HUES48 (cell line): ENCODE data around the gene PDZRN4.
"Not testable (repeated sequence)": the region's sequence is repeated elsewhere in the genome, so short reads cannot be mapped to it uniquely, and the experiment has no call there.

ENCODE experiments used
- H3K27ac ChIP-seq: one replicate; pipeline ENCODE4 v1.7.0; 2013; ENCODE audit warnings: low read depth, low read length, inconsistent platforms
- H3K27me3 ChIP-seq: 2 replicates; pipeline ENCODE4 v1.6.1; 2013; ENCODE audit warnings: mild to moderate bottlenecking, low read length; ENCODE audit not compliant: control insufficient read depth, insufficient read depth
- H3K36me3 ChIP-seq: 2 replicates; pipeline ENCODE4 v1.6.1; 2013; ENCODE audit warnings: low read length; ENCODE audit not compliant: control insufficient read depth, insufficient read depth
- H3K4me1 ChIP-seq: 2 replicates; pipeline ENCODE4 v1.6.1; 2013; ENCODE audit warnings: mild to moderate bottlenecking, low read length; ENCODE audit not compliant: control insufficient read depth, insufficient read depth
- H3K4me3 ChIP-seq: 2 replicates; pipeline ENCODE4 v1.5.1; 2013; ENCODE audit warnings: mild to moderate bottlenecking, low read depth, low read length
- H3K9ac ChIP-seq: 2 replicates; pipeline ENCODE4 v1.6.1; 2013; ENCODE audit warnings: mild to moderate bottlenecking, low read depth, low read length, moderate library complexity
- H3K9me3 ChIP-seq: 2 replicates; pipeline ENCODE4 v1.6.1; 2013; ENCODE audit warnings: low read length; ENCODE audit not compliant: control insufficient read depth, insufficient read depth

PDZRN4 gene

GRCh38 chr12:41188058-41188840 lies at the start of gene PDZRN4:
PDZRN4 (plus strand) TSS chr12:41188320.
- no peak within 1 kb of the TSS for H3K9ac ChIP-seq
- H3K27ac ChIP-seq = no peak within 1 kb of the TSS
- peaks cover 4% of the 10 kb centered on the region; the same call in 1 of the 2 replicates for H3K4me1 ChIP-seq
- H3K9me3 ChIP-seq = no peaks in the 10 kb centered on the region
- H3K27me3 ChIP-seq = peaks cover 48% of the 10 kb centered on the region
- no peaks in the 10 kb centered on the region for H3K36me3 ChIP-seq
- peak within 1 kb of the TSS; percentile 53 for H3K4me3 ChIP-seq

GRCh38 chr12:41140117-41140516 lies 48.0 kb upstream of the PDZRN4 start:
- Histone ChIP-seq H3K36me3 (no peaks in the 10 kb centered on the region), H3K4me3 (no peak overlapping the region), H3K27me3 (no peaks in the 10 kb centered on the region), H3K9me3 (no peaks in the 10 kb centered on the region), H3K9ac (no peak overlapping the region), H3K27ac (no peak overlapping the region), H3K4me1 (no peaks in the 10 kb centered on the region)

- H3K9me3 ChIP-seq = no peaks in the 10 kb centered on the region
- H3K27ac ChIP-seq = no peak overlapping the region
- H3K9ac ChIP-seq = no peak overlapping the region
Observed at GRCh38 chr12:41141104-41141503, 47.0 kb upstream of the PDZRN4 start.

GRCh38 chr12:41142376-41142775 lies 45.7 kb upstream of the PDZRN4 start:
- Histone ChIP-seq H3K27ac (no peak overlapping the region), H3K4me3 (no peak overlapping the region), H3K9me3 (peaks cover 2% of the 10 kb centered on the region; the same call in 1 of the 2 replicates), H3K27me3 (no peaks in the 10 kb centered on the region), H3K4me1 (no peaks in the 10 kb centered on the region), H3K36me3 (no peaks in the 10 kb centered on the region), H3K9ac (no peak overlapping the region)

More at GRCh38 chr12:41141104-41141503, 47.0 kb upstream of the PDZRN4 start:
- Histone ChIP-seq H3K27me3 (no peaks in the 10 kb centered on the region), H3K4me3 (no peak overlapping the region), H3K36me3 (no peaks in the 10 kb centered on the region), H3K4me1 (no peaks in the 10 kb centered on the region)

- no peak overlapping the region for H3K4me3 ChIP-seq
- no peaks in the 10 kb centered on the region for H3K4me1 ChIP-seq
- H3K27me3 ChIP-seq = no peaks in the 10 kb centered on the region
- H3K27ac ChIP-seq = no peak overlapping the region
- H3K36me3 ChIP-seq = no peaks in the 10 kb centered on the region
- H3K9me3 ChIP-seq = peaks cover 11% of the 10 kb centered on the region
- no peak overlapping the region for H3K9ac ChIP-seq
Observed at GRCh38 chr12:41151793-41152192, 36.3 kb upstream of the PDZRN4 start.

- Histone ChIP-seq H3K9ac (no peak overlapping the region), H3K27ac (no peak overlapping the region), H3K9me3 (no peaks in the 10 kb centered on the region), H3K36me3 (no peaks in the 10 kb centered on the region), H3K4me1 (no peaks in the 10 kb centered on the region), H3K4me3 (no peak overlapping the region), H3K27me3 (no peaks in the 10 kb centered on the region)
Observed at GRCh38 chr12:41162461-41162860, 25.7 kb upstream of the PDZRN4 start.

- H3K4me3 ChIP-seq = no peak overlapping the region
- H3K27me3 ChIP-seq = no peaks in the 10 kb centered on the region
- H3K27ac ChIP-seq = no peak overlapping the region
- no peaks in the 10 kb centered on the region for H3K36me3 ChIP-seq
- no peak overlapping the region for H3K9ac ChIP-seq
- no peaks in the 10 kb centered on the region for H3K9me3 ChIP-seq
- H3K4me1 ChIP-seq = no peaks in the 10 kb centered on the region
Observed at GRCh38 chr12:41167701-41168100, 20.4 kb upstream of the PDZRN4 start.

- Histone ChIP-seq H3K9me3 (no peaks in the 10 kb centered on the region), H3K9ac (no peak overlapping the region), H3K27ac (no peak overlapping the region), H3K36me3 (no peaks in the 10 kb centered on the region), H3K4me3 (no peak overlapping the region), H3K4me1 (no peaks in the 10 kb centered on the region), H3K27me3 (no peaks in the 10 kb centered on the region)
Observed at GRCh38 chr12:41174602-41175001, 13.5 kb upstream of the PDZRN4 start.

- not testable (repeated sequence) for H3K27ac ChIP-seq, H3K4me1 ChIP-seq, H3K36me3 ChIP-seq, H3K9me3 ChIP-seq, H3K9ac ChIP-seq, H3K4me3 ChIP-seq, H3K27me3 ChIP-seq
Observed at GRCh38 chr12:41179507-41179906, 8.6 kb upstream of the PDZRN4 start.

- H3K9me3 ChIP-seq = no peaks in the 10 kb centered on the region
- peaks cover 35% of the 10 kb centered on the region for H3K27me3 ChIP-seq
- H3K36me3 ChIP-seq = no peaks in the 10 kb centered on the region
- H3K4me1 ChIP-seq = peaks cover 4% of the 10 kb centered on the region; the same call in 1 of the 2 replicates
- H3K4me3 ChIP-seq = no peak overlapping the region
- no peak overlapping the region for H3K9ac ChIP-seq
- no peak overlapping the region for H3K27ac ChIP-seq
Observed at GRCh38 chr12:41184864-41185263, 3.3 kb upstream of the PDZRN4 start.

- no peaks in the 10 kb centered on the region for H3K36me3 ChIP-seq
- peaks cover 4% of the 10 kb centered on the region; the same call in 1 of the 2 replicates for H3K4me1 ChIP-seq
- H3K4me3 ChIP-seq = no peak overlapping the region
- no peak overlapping the region for H3K27ac ChIP-seq
- H3K27me3 ChIP-seq = peaks cover 47% of the 10 kb centered on the region
- no peaks in the 10 kb centered on the region for H3K9me3 ChIP-seq
- H3K9ac ChIP-seq = no peak overlapping the region
Observed at GRCh38 chr12:41186026-41186425, 2.1 kb upstream of the PDZRN4 start.
